GOT3 (cell line): Measurements from ENCODE around the gene CRTC1.
"Not testable (repeated sequence)": the region's sequence is repeated elsewhere in the genome, so short reads cannot be mapped to it uniquely, and the experiment has no call there.

Experiments
- DNase-seq: peaks from one replicate; lab custom pipeline; 2025; ENCODE audit warnings: mixed read lengths; lab: John Stamatoyannopoulos, UW

CRTC1 gene

GRCh38 chr19:18727602-18728001, 44.1 kb downstream of the CRTC1 start:
- not testable (repeated sequence) for DNase-seq

GRCh38 chr19:18729933-18730530, 46.6 kb downstream of the CRTC1 start:
- no peak for DNase-seq

GRCh38 chr19:18730885-18731513, 47.5 kb downstream of the CRTC1 start:
- DNase-seq = no peak

- no peak for DNase-seq
These were observed 48.1 kb downstream of the CRTC1 start for GRCh38 chr19:18731562-18732008.

GRCh38 chr19:18733196-18733647, 49.7 kb downstream of the CRTC1 start:
- DNase-seq = no peak

- DNase-seq = not testable (repeated sequence)
These were observed 50.4 kb downstream of the CRTC1 start for GRCh38 chr19:18733762-18734332.

GRCh38 chr19:18735324-18735723, 51.8 kb downstream of the CRTC1 start:
- no peak for DNase-seq

GRCh38 chr19:18735752-18736151, 52.3 kb downstream of the CRTC1 start:
- DNase-seq = no peak

- no peak for DNase-seq
These were observed 53.2 kb downstream of the CRTC1 start for GRCh38 chr19:18736415-18737336.

GRCh38 chr19:18737337-18737953, 54.0 kb downstream of the CRTC1 start:
- no peak for DNase-seq

- no peak for DNase-seq
These were observed 54.5 kb downstream of the CRTC1 start for GRCh38 chr19:18737954-18738351.

- DNase-seq = no peak
These were observed 55.6 kb downstream of the CRTC1 start for GRCh38 chr19:18738961-18739690.

GRCh38 chr19:18741124-18742121, 57.9 kb downstream of the CRTC1 start:
- no peak for DNase-seq

GRCh38 chr19:18742324-18742723, 58.8 kb downstream of the CRTC1 start:
- DNase-seq = no peak

GRCh38 chr19:18742838-18743783, 59.6 kb downstream of the CRTC1 start:
- no peak for DNase-seq

- no peak for DNase-seq
These were observed 60.4 kb downstream of the CRTC1 start for GRCh38 chr19:18743784-18744418.

GRCh38 chr19:18745012-18745735, 61.7 kb downstream of the CRTC1 start:
- no peak for DNase-seq

- no peak for DNase-seq
These were observed 62.5 kb downstream of the CRTC1 start for GRCh38 chr19:18745931-18746330.
